ENCODE data around the gene C1orf21. TPM values are rescaled to one million over a fixed set of nuclear protein-coding genes. Genes with fewer than 3 reads are reported as not detected.

C1orf21 gene
- total RNA-seq, 4 donors from 2014 or later: 13.1 to 30.6 (median 22.1) TPM

- no peak overlapping the region for H3K27ac ChIP-seq
- TF ChIP-seq POLR2A (IDR thresholded peaks at IDR 0.05): no peak
- TF ChIP-seq, protein P1, sequence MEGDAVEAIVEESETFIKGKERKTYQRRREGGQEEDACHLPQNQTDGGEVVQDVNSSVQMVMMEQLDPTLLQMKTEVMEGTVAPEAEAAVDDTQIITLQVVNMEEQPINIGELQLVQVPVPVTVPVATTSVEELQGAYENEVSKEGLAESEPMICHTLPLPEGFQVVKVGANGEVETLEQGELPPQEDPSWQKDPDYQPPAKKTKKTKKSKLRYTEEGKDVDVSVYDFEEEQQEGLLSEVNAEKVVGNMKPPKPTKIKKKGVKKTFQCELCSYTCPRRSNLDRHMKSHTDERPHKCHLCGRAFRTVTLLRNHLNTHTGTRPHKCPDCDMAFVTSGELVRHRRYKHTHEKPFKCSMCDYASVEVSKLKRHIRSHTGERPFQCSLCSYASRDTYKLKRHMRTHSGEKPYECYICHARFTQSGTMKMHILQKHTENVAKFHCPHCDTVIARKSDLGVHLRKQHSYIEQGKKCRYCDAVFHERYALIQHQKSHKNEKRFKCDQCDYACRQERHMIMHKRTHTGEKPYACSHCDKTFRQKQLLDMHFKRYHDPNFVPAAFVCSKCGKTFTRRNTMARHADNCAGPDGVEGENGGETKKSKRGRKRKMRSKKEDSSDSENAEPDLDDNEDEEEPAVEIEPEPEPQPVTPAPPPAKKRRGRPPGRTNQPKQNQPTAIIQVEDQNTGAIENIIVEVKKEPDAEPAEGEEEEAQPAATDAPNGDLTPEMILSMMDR (IDR thresholded peaks at IDR 0.05): no peak
- no peaks in the 10 kb centered on the region for H3K4me1 ChIP-seq
- no peak overlapping the region for H3K4me3 ChIP-seq (replicated peaks in 1 of 3)
- no peak for DNase-seq
- H3K36me3 ChIP-seq: no peaks in the 10 kb centered on the region
- intact Hi-C loops (cut with DNase I): no loop called here
- no peaks in the 10 kb centered on the region for H3K9me3 ChIP-seq
- no peaks in the 10 kb centered on the region for H3K27me3 ChIP-seq
These were observed 290.5 kb downstream of the C1orf21 start for GRCh38 chr1:184677344-184677743.

All from thyroid gland (tissue), 4 donors.